Hepatocyte (in vitro differentiated cells): ENCODE results near the gene NELL2.

Experiments used
- EZH2 ChIP-seq: fragments of 200-600 bp; sonication (generic); IDR thresholded peaks from 2 replicates; pipeline ENCODE4 v1.6.1; 2016; ENCODE audit warnings: antibody characterized with exemption, mild to moderate bottlenecking, borderline replicate concordance
- EZH2phosphoT487 ChIP-seq: fragments of 200-600 bp; sonication (generic); IDR thresholded peaks from one replicate; pipeline ENCODE4 v1.6.1; 2018; ENCODE audit warnings: antibody characterized with exemption, mild to moderate bottlenecking, low read depth, moderate library complexity; ENCODE audit not compliant: unreplicated experiment, severe bottlenecking
- TF ChIP-seq, protein P1 (sequence below): fragments of 200-600 bp; sonication (generic); IDR thresholded peaks from 2 replicates; pipeline ENCODE4 v1.5.1; 2016; ENCODE audit warnings: antibody characterized with exemption, mild to moderate bottlenecking; ENCODE audit not compliant: poor library complexity

DNA sequence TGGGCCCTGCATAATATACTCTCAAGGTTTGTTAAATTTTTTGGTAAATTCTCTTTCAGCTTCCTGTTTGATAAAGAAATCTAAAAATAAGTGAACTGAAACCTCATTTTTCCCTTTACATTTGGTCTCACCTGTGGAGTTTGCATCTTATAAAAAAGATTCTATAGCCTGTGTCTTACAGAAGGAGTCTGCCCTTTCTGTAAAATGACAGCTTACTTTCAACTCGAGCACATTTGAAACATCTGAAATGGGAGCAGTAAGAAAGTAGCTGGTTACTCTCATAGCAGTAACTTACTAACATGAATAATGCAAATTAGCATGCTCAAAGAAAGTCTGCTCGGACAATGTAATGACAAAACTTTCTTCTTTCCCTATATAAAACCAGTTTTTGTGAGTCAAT is 155.8 kb downstream of the NELL2 start:
- TF ChIP-seq, protein P1, sequence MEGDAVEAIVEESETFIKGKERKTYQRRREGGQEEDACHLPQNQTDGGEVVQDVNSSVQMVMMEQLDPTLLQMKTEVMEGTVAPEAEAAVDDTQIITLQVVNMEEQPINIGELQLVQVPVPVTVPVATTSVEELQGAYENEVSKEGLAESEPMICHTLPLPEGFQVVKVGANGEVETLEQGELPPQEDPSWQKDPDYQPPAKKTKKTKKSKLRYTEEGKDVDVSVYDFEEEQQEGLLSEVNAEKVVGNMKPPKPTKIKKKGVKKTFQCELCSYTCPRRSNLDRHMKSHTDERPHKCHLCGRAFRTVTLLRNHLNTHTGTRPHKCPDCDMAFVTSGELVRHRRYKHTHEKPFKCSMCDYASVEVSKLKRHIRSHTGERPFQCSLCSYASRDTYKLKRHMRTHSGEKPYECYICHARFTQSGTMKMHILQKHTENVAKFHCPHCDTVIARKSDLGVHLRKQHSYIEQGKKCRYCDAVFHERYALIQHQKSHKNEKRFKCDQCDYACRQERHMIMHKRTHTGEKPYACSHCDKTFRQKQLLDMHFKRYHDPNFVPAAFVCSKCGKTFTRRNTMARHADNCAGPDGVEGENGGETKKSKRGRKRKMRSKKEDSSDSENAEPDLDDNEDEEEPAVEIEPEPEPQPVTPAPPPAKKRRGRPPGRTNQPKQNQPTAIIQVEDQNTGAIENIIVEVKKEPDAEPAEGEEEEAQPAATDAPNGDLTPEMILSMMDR, result no peak
- TF ChIP-seq EZH2phosphoT487 (no peak), EZH2 (no peak)
